ENCODE data around the gene CNIH2. TPM values are rescaled to one million over a fixed set of nuclear protein-coding genes. Genes with fewer than 3 reads are reported as not detected.

CNIH2 gene
- total and polyA plus RNA-seq, 2 donors (not counting 1 experiment from before 2014, with no cell fraction given) = 0.17 to 0.57 TPM

GRCh38 chr11:66317322-66317722 lies 39.3 kb downstream of the CNIH2 start:
- peak overlapping the region; percentile 66 for H3K4me2 ChIP-seq (ENCODE audit: extremely low read depth, insufficient read depth, low read length)
- H3K9me3 ChIP-seq (ENCODE audit: control insufficient read depth, insufficient read depth, low read depth, low read length) = no peaks in the 10 kb centered on the region
- peak overlapping the region in 1 of 4 experiments; percentile 90 for H3K4me3 ChIP-seq (replicated peaks in 1 of 4; ENCODE audit: control extremely low read depth in 1 of 4, insufficient read depth in 1 of 4, low read depth in 3 of 4, low read length in 4 of 4)
- H3K27me3 ChIP-seq (ENCODE audit: control insufficient read depth, insufficient read depth, low read length) = no peaks in the 10 kb centered on the region
- H3K36me3 ChIP-seq (ENCODE audit: control insufficient read depth, insufficient read depth, low read length) = peaks cover 7% of the 10 kb centered on the region
- no peaks in the 10 kb centered on the region for H4K20me1 ChIP-seq (ENCODE audit: control insufficient read depth, extremely low read depth, insufficient read depth, low read length)
- H3K9ac ChIP-seq (ENCODE audit: insufficient read depth, low read length) = peak overlapping the region; percentile 35
- peaks cover 20% of the 10 kb centered on the region for H3K4me1 ChIP-seq (ENCODE audit: control insufficient read depth, extremely low read depth, insufficient read depth, low read length)
- H3K79me2 ChIP-seq (ENCODE audit: control insufficient read depth, insufficient read depth, low read length) = peaks cover 33% of the 10 kb centered on the region
- H3K27ac ChIP-seq (ENCODE audit: insufficient read depth, low read length) = peak overlapping the region; percentile 84
- TF ChIP-seq CTCF (conservative IDR thresholded peaks at IDR 0.05 in 1 of 2, IDR thresholded peaks at IDR 0.05 in 1 of 2; ENCODE audit: low read depth in 1 of 2, low read length in 2 of 2) (no peak), EZH2 (IDR thresholded peaks at IDR 0.05; ENCODE audit: low read length, missing control alignments) (no peak)
- peak; percentile 20 to 81 for DNase-seq (ENCODE audit: low read depth in 2 of 2)
- H2AFZ ChIP-seq (ENCODE audit: low read length) = no peak overlapping the region

- H3K4me1 ChIP-seq (ENCODE audit: control insufficient read depth, extremely low read depth, insufficient read depth, low read length) = peaks cover 24% of the 10 kb centered on the region
Measured at GRCh38 chr11:66317723-66318599, 40.0 kb downstream of the CNIH2 start.

More at GRCh38 chr11:66317723-66318599, 40.0 kb downstream of the CNIH2 start:
- peak overlapping the region; percentile 84 for H3K27ac ChIP-seq (ENCODE audit: insufficient read depth, low read length)
- peaks cover 33% of the 10 kb centered on the region for H3K79me2 ChIP-seq (ENCODE audit: control insufficient read depth, insufficient read depth, low read length)
- no peak for TF ChIP-seq EZH2 (IDR thresholded peaks at IDR 0.05; ENCODE audit: low read length, missing control alignments)
- no peak for TF ChIP-seq CTCF (conservative IDR thresholded peaks at IDR 0.05 in 1 of 2, IDR thresholded peaks at IDR 0.05 in 1 of 2; ENCODE audit: low read depth in 1 of 2, low read length in 2 of 2)
- peak overlapping the region in 1 of 4 experiments; percentile 90 for H3K4me3 ChIP-seq (replicated peaks in 1 of 4; ENCODE audit: control extremely low read depth in 1 of 4, insufficient read depth in 1 of 4, low read depth in 3 of 4, low read length in 4 of 4)
- no peaks in the 10 kb centered on the region for H4K20me1 ChIP-seq (ENCODE audit: control insufficient read depth, extremely low read depth, insufficient read depth, low read length)
- peaks cover 7% of the 10 kb centered on the region for H3K36me3 ChIP-seq (ENCODE audit: control insufficient read depth, insufficient read depth, low read length)
- peak overlapping the region; percentile 17 for H3K4me2 ChIP-seq (ENCODE audit: extremely low read depth, insufficient read depth, low read length)
- H3K9me3 ChIP-seq (ENCODE audit: control insufficient read depth, insufficient read depth, low read depth, low read length) = no peaks in the 10 kb centered on the region
- peak; percentile 48 to 98 for DNase-seq (ENCODE audit: low read depth in 2 of 2)
- no peak overlapping the region for H2AFZ ChIP-seq (ENCODE audit: low read length)
- H3K9ac ChIP-seq (ENCODE audit: insufficient read depth, low read length) = peak overlapping the region; percentile 55
- no peaks in the 10 kb centered on the region for H3K27me3 ChIP-seq (ENCODE audit: control insufficient read depth, insufficient read depth, low read length)

Data from fibroblast of lung (primary cell).